ENCODE measurements around the gene VWF.

DNA sequence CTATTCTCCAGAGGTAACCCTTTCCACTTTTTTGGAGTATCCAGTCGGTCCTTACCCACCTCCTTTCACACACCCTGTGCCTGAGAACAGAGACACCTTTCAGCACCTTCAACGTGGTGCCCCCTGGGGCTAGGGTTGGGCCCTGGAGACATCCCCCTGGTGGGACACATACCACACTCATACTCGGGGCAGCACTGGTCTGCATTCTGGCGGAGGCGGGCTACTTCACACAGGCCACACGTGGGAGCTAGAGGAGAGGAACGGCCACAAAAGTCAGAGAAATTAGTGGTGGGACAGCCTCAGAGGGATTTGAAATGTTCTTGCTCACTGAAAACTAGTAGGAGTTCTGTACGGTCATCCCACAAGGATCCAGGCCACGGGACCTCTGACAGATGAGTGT is 139.6 kb downstream of the VWF start:
- TF ChIP-seq, protein P1, sequence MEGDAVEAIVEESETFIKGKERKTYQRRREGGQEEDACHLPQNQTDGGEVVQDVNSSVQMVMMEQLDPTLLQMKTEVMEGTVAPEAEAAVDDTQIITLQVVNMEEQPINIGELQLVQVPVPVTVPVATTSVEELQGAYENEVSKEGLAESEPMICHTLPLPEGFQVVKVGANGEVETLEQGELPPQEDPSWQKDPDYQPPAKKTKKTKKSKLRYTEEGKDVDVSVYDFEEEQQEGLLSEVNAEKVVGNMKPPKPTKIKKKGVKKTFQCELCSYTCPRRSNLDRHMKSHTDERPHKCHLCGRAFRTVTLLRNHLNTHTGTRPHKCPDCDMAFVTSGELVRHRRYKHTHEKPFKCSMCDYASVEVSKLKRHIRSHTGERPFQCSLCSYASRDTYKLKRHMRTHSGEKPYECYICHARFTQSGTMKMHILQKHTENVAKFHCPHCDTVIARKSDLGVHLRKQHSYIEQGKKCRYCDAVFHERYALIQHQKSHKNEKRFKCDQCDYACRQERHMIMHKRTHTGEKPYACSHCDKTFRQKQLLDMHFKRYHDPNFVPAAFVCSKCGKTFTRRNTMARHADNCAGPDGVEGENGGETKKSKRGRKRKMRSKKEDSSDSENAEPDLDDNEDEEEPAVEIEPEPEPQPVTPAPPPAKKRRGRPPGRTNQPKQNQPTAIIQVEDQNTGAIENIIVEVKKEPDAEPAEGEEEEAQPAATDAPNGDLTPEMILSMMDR (conservative IDR thresholded peaks at IDR 0.05) = no peak
- no peak for TF ChIP-seq EZH2 (IDR thresholded peaks at IDR 0.05; ENCODE audit: low read depth)

Measured in PC-9 (cell line).